ENCODE data around the gene HIF3A. TPM values are rescaled to one million over a fixed set of nuclear protein-coding genes. Genes with fewer than 3 reads are reported as not detected.

HIF3A gene
- total RNA-seq, 1 experiment from 2014 or later, result 0.98 TPM

DNA sequence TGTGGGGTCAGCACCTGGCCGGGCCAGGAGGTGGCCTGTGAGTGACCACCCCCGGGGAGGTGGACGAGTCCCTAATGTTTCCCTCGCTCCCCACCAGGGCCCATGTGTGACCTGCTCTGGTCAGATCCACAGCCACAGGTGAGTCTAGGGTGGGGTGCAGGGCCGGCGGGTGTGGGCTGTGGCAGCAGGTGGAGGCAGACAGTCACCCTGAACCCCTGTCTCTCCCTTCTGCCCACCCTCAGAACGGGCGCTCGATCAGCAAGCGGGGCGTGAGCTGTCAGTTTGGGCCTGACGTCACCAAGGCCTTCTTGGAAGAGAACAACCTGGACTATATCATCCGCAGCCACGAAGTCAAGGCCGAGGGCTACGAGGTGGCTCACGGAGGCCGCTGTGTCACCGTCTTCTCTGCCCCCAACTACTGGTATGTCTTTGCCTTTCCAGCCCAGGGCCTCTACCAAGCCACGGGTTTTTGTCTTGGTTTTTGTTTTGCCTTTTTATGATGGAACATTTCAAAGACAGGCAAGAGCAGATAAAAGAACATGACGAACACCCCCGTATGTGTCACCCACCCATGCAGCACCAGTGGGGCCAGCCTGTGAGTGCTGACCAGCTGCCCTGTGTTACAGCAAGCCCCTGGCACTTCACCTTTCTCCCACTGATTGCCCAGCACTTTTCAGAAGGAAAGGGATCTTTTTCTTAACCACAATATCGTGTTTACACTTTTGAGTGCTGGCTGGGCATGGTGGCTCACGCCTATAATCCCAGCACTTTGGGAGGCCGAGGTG, 91.7 kb downstream of the HIF3A start:
- Histone ChIP-seq H3K4me3 (replicated peaks in 1 of 2; ENCODE audit: low read depth in 1 of 2, low read length in 2 of 2) (no peak overlapping the region), H3K79me2 (ENCODE audit: insufficient read depth, low read length) (no peaks in the 10 kb centered on the region; the same call in 1 of the 2 replicates), H3K9ac (ENCODE audit: low read length) (no peak overlapping the region), H2AFZ (ENCODE audit: low read depth, low read length, poor library complexity, severe bottlenecking) (no peak overlapping the region), H3K9me3 (ENCODE audit: control insufficient read depth in 1 of 2, insufficient read depth in 1 of 2, low read depth in 1 of 2, low read length in 2 of 2) (no peaks in the 10 kb centered on the region; a peak in 1 of 4 replicates), H3K9me2 (ENCODE audit: insufficient read depth) (no peaks in the 10 kb centered on the region), H3K4me1 (ENCODE audit: control insufficient read depth in 1 of 2, insufficient read depth in 2 of 2, low read length in 2 of 2) (no peaks in the 10 kb centered on the region), H4K20me1 (ENCODE audit: insufficient read depth) (no peaks in the 10 kb centered on the region), H3K27ac (ENCODE audit: low read depth, low read length) (no peak overlapping the region), H3K4me2 (ENCODE audit: low read length) (no peak overlapping the region), H3K27me3 (ENCODE audit: insufficient read depth, low read length) (no peaks in the 10 kb centered on the region), H3K36me3 (ENCODE audit: control insufficient read depth in 1 of 2, insufficient read depth in 2 of 2, low read length in 2 of 2) (peaks cover 34 to 62% of the 10 kb centered on the region in 2 experiments)
- intact Hi-C loops (cut with micrococcal nuclease), result no loop called here
- ChIA-PET POLR2A (no interaction called here), CTCF (no interaction called here), RAD21 (ENCODE audit: low non-redundant PET in 1 of 2, low total read pairs in 2 of 2, uncharacterized antibody in 2 of 2, unreplicated experiment in 2 of 2) (no interaction called here)
- ATAC-seq (no peak), DNase-seq (ENCODE audit: low read depth, low spot score) (no peak)
- no TSS peak for BruUV-seq (replicated peaks)
- no peak for TF ChIP-seq ZNF274 (IDR thresholded peaks at IDR 0.05; ENCODE audit: low read depth, low read length)
- TF ChIP-seq SIN3A (IDR thresholded peaks at IDR 0.05; ENCODE audit: low read depth), result no peak
- TF ChIP-seq YY1 (IDR thresholded peaks at IDR 0.05; ENCODE audit: extremely low read depth, insufficient replicate concordance, low read depth, low read length), result no peak
- no peak for TF ChIP-seq EZH2 (IDR thresholded peaks at IDR 0.05)
- TF ChIP-seq, protein P1, sequence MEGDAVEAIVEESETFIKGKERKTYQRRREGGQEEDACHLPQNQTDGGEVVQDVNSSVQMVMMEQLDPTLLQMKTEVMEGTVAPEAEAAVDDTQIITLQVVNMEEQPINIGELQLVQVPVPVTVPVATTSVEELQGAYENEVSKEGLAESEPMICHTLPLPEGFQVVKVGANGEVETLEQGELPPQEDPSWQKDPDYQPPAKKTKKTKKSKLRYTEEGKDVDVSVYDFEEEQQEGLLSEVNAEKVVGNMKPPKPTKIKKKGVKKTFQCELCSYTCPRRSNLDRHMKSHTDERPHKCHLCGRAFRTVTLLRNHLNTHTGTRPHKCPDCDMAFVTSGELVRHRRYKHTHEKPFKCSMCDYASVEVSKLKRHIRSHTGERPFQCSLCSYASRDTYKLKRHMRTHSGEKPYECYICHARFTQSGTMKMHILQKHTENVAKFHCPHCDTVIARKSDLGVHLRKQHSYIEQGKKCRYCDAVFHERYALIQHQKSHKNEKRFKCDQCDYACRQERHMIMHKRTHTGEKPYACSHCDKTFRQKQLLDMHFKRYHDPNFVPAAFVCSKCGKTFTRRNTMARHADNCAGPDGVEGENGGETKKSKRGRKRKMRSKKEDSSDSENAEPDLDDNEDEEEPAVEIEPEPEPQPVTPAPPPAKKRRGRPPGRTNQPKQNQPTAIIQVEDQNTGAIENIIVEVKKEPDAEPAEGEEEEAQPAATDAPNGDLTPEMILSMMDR (IDR thresholded peaks at IDR 0.05 in 2 of 3, conservative IDR thresholded peaks at IDR 0.05 in 1 of 3; ENCODE audit: borderline replicate concordance in 1 of 3, insufficient read depth in 1 of 3, low read depth in 2 of 3, low read length in 2 of 3), result no peak
- no peak for TF ChIP-seq ZFX (IDR thresholded peaks at IDR 0.05)
- no peak for TF ChIP-seq JUND (IDR thresholded peaks at IDR 0.05)
- no peak for TF ChIP-seq EGR1 (IDR thresholded peaks at IDR 0.05; ENCODE audit: low read depth)
- no peak for TF ChIP-seq FOSL1 (IDR thresholded peaks at IDR 0.05; ENCODE audit: low read depth)
- TF ChIP-seq, protein P2, sequence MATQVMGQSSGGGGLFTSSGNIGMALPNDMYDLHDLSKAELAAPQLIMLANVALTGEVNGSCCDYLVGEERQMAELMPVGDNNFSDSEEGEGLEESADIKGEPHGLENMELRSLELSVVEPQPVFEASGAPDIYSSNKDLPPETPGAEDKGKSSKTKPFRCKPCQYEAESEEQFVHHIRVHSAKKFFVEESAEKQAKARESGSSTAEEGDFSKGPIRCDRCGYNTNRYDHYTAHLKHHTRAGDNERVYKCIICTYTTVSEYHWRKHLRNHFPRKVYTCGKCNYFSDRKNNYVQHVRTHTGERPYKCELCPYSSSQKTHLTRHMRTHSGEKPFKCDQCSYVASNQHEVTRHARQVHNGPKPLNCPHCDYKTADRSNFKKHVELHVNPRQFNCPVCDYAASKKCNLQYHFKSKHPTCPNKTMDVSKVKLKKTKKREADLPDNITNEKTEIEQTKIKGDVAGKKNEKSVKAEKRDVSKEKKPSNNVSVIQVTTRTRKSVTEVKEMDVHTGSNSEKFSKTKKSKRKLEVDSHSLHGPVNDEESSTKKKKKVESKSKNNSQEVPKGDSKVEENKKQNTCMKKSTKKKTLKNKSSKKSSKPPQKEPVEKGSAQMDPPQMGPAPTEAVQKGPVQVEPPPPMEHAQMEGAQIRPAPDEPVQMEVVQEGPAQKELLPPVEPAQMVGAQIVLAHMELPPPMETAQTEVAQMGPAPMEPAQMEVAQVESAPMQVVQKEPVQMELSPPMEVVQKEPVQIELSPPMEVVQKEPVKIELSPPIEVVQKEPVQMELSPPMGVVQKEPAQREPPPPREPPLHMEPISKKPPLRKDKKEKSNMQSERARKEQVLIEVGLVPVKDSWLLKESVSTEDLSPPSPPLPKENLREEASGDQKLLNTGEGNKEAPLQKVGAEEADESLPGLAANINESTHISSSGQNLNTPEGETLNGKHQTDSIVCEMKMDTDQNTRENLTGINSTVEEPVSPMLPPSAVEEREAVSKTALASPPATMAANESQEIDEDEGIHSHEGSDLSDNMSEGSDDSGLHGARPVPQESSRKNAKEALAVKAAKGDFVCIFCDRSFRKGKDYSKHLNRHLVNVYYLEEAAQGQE (IDR thresholded peaks at IDR 0.05; ENCODE audit: low read depth), result no peak
- no peak for TF ChIP-seq CEBPB (IDR thresholded peaks at IDR 0.05; ENCODE audit: low read depth)
- no peak for TF ChIP-seq CBX3 (IDR thresholded peaks at IDR 0.05; ENCODE audit: low read depth)
- TF ChIP-seq POLR2A (IDR thresholded peaks at IDR 0.05; ENCODE audit: borderline replicate concordance, extremely low read depth, insufficient read depth, insufficient read length), result no peak
- no peak for TF ChIP-seq RAD21 (IDR thresholded peaks at IDR 0.05; ENCODE audit: low read depth)

Measured in HCT116 (cell line).